Measurements from ENCODE around the gene C17orf50.

C17orf50 gene

DNA sequence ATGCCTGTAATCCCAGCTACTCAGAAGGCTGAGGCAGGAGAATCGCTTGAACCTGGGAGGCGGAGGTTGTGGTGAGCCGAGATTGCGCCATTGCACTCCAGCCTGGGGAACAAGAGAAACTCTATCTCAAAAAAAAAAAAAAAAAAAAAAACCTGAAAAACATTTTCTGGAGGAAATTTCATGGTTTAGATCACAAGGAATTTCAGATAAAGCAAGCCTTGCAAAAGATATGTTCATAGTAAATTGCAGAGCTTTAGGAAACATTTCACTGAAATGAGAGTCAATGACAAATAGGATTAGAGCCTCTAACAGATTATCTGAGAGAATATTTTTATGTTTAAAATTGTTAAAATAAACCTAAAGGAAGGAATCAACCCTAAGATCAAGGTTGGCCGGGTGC is 51.8 kb downstream of the C17orf50 start:
- no peak for DNase-seq (ENCODE audit: low read depth, low spot score)

All from activated naive CD8-positive, alpha-beta T cell treated with anti-CD3 and anti-CD28 coated beads, Interleukin-2, amount 50 U/mL, for 16 hours (primary cell).